ENCODE measurements around the gene ZNF609. TPM values are rescaled to one million over a fixed set of nuclear protein-coding genes. Genes with fewer than 3 reads are reported as not detected.

ZNF609 gene
- total and polyA plus RNA-seq, 4 donors: 4.6 to 18.1 (median 8.0) TPM

- TF ChIP-seq YY1 (IDR thresholded peaks at IDR 0.05) (no peak), EGR1 (IDR thresholded peaks at IDR 0.05; ENCODE audit: low read depth in 2 of 2) (no peak), SP1 (IDR thresholded peaks at IDR 0.05) (no peak), MAX (IDR thresholded peaks at IDR 0.05) (no peak), NR2F2 (IDR thresholded peaks at IDR 0.05) (no peak), RXRA (IDR thresholded peaks at IDR 0.05) (no peak), RAD21 (IDR thresholded peaks at IDR 0.05) (no peak), HNF4A (conservative IDR thresholded peaks at IDR 0.05) (no peak), HNF4G (IDR thresholded peaks at IDR 0.05) (no peak), TAF1 (conservative IDR thresholded peaks at IDR 0.05) (no peak), GABPA (IDR thresholded peaks at IDR 0.05 in 1 of 2, conservative IDR thresholded peaks at IDR 0.05 in 1 of 2) (no peak), JUND (IDR thresholded peaks at IDR 0.05) (no peak), FOXA2 (IDR thresholded peaks at IDR 0.05) (no peak), FOXA1 (IDR thresholded peaks at IDR 0.05) (no peak), CTCF (IDR thresholded peaks at IDR 0.05; ENCODE audit: low read depth, low read length, missing input control) (no peak)
- TF ChIP-seq, protein P1, sequence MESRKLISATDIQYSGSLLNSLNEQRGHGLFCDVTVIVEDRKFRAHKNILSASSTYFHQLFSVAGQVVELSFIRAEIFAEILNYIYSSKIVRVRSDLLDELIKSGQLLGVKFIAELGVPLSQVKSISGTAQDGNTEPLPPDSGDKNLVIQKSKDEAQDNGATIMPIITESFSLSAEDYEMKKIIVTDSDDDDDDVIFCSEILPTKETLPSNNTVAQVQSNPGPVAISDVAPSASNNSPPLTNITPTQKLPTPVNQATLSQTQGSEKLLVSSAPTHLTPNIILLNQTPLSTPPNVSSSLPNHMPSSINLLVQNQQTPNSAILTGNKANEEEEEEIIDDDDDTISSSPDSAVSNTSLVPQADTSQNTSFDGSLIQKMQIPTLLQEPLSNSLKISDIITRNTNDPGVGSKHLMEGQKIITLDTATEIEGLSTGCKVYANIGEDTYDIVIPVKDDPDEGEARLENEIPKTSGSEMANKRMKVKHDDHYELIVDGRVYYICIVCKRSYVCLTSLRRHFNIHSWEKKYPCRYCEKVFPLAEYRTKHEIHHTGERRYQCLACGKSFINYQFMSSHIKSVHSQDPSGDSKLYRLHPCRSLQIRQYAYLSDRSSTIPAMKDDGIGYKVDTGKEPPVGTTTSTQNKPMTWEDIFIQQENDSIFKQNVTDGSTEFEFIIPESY (IDR thresholded peaks at IDR 0.05): no peak
- TF ChIP-seq, protein P2, sequence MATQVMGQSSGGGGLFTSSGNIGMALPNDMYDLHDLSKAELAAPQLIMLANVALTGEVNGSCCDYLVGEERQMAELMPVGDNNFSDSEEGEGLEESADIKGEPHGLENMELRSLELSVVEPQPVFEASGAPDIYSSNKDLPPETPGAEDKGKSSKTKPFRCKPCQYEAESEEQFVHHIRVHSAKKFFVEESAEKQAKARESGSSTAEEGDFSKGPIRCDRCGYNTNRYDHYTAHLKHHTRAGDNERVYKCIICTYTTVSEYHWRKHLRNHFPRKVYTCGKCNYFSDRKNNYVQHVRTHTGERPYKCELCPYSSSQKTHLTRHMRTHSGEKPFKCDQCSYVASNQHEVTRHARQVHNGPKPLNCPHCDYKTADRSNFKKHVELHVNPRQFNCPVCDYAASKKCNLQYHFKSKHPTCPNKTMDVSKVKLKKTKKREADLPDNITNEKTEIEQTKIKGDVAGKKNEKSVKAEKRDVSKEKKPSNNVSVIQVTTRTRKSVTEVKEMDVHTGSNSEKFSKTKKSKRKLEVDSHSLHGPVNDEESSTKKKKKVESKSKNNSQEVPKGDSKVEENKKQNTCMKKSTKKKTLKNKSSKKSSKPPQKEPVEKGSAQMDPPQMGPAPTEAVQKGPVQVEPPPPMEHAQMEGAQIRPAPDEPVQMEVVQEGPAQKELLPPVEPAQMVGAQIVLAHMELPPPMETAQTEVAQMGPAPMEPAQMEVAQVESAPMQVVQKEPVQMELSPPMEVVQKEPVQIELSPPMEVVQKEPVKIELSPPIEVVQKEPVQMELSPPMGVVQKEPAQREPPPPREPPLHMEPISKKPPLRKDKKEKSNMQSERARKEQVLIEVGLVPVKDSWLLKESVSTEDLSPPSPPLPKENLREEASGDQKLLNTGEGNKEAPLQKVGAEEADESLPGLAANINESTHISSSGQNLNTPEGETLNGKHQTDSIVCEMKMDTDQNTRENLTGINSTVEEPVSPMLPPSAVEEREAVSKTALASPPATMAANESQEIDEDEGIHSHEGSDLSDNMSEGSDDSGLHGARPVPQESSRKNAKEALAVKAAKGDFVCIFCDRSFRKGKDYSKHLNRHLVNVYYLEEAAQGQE (IDR thresholded peaks at IDR 0.05): no peak
- TF ChIP-seq, protein P3, sequence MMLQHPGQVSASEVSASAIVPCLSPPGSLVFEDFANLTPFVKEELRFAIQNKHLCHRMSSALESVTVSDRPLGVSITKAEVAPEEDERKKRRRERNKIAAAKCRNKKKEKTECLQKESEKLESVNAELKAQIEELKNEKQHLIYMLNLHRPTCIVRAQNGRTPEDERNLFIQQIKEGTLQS (IDR thresholded peaks at IDR 0.05): no peak
- H3K4me1 ChIP-seq (ENCODE audit: control insufficient read depth in 4 of 4, insufficient read depth in 4 of 4, low read length in 3 of 4): peaks cover 4 to 9% (median 8%) of the 10 kb centered on the region in 4 donors
- no peak overlapping the region for H3K4me3 ChIP-seq (ENCODE audit: low read depth in 1 of 3, low read length in 3 of 3)
- no peak for DNase-seq (ENCODE audit: low spot score)
- 80% methylated on average over 4 of the region's 4 CpGs for WGBS
- H3K27ac ChIP-seq (ENCODE audit: low read depth in 1 of 2, low read length in 2 of 2): no peak overlapping the region
- H3K9ac ChIP-seq (ENCODE audit: low read depth in 1 of 2, low read length in 2 of 2): no peak overlapping the region
- no peaks in the 10 kb centered on the region for H3K36me3 ChIP-seq (ENCODE audit: control insufficient read depth in 4 of 4, insufficient read depth in 3 of 4, low read depth in 1 of 4, low read length in 3 of 4)
- no peaks in the 10 kb centered on the region for H3K27me3 ChIP-seq (ENCODE audit: control insufficient read depth in 4 of 4, insufficient read depth in 4 of 4, low read length in 3 of 4)
- peaks cover 0 to 2% (median 0%) of the 10 kb centered on the region in 4 donors for H3K9me3 ChIP-seq (ENCODE audit: control insufficient read depth in 4 of 4, low read length in 3 of 4)
Observed at GRCh38 chr15:64583519-64583918, 123.1 kb downstream of the ZNF609 start.

Data from liver (tissue), 9 donors.